Measurements from ENCODE around the gene MAML2.

DNA sequence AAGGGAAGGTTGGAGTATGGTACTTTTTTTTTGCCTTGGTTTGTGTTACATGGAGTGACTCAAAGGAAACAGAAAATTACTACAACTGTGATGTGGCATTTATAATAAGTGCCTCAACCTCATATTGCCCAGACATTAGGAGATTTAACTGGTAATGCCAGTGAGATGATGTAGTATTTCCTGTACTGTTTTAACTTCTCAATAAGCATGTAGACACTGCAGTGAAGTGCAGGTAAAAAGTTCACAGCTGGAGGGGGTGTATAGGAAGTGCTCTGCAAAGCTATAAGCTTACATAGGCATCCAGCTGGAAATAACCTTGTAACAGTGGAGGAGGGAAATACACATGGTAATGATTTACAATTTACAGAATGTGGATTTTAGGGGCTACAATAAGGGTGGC is 280.9 kb downstream of the MAML2 start:
- TF ChIP-seq, protein P1, sequence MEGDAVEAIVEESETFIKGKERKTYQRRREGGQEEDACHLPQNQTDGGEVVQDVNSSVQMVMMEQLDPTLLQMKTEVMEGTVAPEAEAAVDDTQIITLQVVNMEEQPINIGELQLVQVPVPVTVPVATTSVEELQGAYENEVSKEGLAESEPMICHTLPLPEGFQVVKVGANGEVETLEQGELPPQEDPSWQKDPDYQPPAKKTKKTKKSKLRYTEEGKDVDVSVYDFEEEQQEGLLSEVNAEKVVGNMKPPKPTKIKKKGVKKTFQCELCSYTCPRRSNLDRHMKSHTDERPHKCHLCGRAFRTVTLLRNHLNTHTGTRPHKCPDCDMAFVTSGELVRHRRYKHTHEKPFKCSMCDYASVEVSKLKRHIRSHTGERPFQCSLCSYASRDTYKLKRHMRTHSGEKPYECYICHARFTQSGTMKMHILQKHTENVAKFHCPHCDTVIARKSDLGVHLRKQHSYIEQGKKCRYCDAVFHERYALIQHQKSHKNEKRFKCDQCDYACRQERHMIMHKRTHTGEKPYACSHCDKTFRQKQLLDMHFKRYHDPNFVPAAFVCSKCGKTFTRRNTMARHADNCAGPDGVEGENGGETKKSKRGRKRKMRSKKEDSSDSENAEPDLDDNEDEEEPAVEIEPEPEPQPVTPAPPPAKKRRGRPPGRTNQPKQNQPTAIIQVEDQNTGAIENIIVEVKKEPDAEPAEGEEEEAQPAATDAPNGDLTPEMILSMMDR (IDR thresholded peaks at IDR 0.05): no peak
- TF ChIP-seq POLR2A (IDR thresholded peaks at IDR 0.05): no peak

Measured in esophagus squamous epithelium (tissue), 4 donors.